NK-92 (cell line): ENCODE data around the gene KAZN.

Experiments
- DNase-seq: peaks from one replicate; lab custom pipeline; 2025; ENCODE audit not compliant: unreplicated experiment; lab: John Stamatoyannopoulos, UW

KAZN gene

DNA sequence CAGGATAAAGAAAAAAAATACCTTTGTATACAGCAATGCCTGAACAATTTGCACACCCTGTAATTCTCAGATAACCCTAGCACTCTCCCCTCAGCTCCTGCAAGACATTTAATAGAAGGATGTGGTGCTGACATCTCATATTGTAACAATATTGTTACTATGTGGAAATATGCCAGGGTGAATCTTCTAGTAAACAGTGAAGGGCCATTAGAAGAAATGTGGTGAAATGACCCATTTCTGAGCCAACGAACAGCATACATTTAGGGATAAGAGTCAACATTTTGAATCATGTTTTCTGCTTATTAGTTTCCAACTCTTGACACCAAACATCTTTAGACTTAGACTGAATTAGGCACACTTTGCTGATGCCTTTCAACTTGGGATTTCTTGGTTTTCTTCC, 188.2 kb downstream of the KAZN start:
- DNase-seq: no peak

DNA sequence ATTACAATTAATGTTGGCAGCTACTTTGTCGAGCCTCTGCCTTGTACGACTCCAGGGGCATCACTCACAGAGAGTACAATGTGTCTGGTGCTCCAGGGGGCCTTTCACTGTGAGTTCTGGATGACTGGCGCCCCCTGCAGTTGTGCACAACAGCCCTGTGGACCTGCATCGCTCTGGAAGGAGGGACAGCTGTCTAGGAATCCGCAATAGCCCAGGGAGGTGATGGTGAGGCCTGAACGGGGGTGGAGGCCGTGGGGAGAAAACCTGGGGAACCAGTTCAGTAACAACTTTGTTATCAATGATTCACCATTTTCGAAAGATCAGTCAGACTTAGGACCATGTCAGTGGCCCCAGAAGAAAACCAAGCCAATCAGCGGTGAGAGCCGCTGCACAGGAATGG, 189.1 kb downstream of the KAZN start:
- no peak for DNase-seq

GRCh38 chr1:14788080-14788479, 189.6 kb downstream of the KAZN start:
- no peak for DNase-seq

- no peak for DNase-seq
Measured at GRCh38 chr1:14790982-14791381, 192.5 kb downstream of the KAZN start.

DNA sequence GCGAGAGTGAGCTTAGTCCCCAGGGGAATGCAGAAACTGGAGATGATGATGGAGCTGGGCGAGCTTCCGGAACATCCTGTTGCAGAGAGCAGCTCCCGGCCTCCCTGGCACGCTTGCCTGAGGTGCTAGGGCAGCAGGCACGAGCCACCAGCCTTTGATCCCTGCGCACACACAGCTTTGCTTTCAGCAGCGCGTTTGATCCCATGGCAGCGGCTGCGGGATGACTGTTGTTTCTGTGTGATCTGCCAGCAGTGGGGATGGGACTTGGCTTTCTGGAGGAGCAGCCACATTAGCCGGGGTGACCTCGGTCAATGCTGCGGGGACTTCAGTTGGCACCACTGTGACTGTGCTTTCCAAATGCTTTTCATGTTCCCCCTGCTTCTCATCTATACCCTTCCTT, 193.2 kb downstream of the KAZN start:
- DNase-seq: no peak

DNA sequence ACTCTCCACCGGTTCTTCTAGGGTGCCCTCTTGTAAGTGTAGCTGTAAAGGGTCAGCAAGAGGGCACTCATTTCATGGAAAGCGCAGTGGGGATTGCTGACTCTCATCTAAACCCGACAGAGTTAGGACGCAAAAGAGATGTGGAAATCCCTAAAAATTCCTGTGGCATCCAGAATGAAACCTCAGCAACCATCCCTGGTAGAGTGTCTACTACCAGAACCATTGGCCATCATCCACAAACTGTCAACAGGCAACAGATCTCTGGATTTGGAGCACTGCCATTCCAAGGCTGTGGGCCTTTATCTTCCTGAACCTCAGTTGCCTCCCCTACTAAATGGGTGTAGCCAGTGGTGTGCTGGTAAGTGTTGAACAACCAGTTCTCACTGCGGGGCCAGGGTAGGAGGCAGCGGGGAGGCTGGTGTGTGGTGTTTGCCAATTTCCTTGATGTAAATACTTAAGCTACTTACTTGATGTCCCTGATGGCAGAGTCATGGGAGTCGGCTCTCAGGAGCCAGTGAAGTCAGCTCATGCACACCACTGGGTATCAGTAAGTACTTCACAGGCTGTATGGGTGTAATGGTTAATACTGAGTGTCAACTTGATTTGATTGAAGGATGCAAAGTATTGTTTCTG, 195.8 kb downstream of the KAZN start:
- DNase-seq: no peak

DNA sequence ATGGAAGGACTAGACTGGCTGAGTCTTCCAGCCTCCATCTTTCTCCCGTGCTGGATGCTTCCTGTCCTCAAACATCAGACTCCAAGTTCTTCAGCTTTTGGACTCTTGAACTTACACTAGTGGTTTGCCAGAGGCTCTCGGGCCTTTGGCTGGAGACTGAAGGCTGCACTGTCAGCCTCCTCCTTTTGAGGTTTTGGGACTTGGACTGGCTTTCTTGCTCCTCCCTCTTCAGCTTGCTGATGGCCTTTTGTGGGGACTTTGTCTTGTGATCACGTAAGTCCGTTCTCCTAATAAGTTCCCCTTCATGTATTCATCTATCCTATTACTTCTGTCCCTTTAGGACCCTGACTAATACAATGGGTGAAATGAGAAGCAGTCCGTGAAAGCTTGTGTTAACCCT, 196.4 kb downstream of the KAZN start:
- DNase-seq: no peak

DNA sequence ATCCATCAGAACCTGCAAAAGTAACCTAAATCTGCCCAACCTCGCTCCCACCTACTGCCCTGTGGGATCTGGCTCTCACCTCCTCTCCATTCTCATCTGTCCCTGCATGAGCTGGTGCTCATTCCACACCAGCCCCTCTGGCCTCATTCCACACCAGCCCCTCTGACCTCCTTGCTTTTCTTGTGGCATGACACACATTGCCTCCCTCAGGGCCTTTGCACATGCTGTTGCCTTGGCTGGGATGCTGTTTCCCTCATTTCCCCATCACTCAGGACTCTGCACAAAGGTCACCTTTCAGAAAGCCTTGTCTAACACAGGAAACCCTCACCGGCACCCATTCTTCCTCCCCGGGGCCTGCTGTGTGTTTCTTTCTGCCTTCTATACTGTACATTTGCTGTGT, 197.1 kb downstream of the KAZN start:
- no peak for DNase-seq

DNA sequence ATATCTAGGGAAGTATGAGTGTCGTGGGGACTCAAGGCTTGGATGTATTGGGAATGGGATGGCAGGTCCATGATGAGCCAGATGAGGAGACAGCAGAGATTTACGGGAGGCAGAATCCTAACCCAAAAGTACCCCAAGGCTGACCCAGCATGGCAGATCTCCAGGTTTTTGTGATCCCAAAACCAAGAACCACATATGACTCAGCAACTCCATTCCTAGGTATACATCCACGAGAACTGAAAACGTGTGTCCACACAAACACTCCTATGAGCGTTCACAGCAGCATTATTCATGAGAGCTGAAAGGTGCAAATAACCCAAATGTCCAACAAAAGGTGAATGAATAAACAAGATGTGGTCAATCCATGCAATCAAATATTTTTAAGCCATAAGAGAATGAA, 201.5 kb downstream of the KAZN start:
- no peak for DNase-seq

DNA sequence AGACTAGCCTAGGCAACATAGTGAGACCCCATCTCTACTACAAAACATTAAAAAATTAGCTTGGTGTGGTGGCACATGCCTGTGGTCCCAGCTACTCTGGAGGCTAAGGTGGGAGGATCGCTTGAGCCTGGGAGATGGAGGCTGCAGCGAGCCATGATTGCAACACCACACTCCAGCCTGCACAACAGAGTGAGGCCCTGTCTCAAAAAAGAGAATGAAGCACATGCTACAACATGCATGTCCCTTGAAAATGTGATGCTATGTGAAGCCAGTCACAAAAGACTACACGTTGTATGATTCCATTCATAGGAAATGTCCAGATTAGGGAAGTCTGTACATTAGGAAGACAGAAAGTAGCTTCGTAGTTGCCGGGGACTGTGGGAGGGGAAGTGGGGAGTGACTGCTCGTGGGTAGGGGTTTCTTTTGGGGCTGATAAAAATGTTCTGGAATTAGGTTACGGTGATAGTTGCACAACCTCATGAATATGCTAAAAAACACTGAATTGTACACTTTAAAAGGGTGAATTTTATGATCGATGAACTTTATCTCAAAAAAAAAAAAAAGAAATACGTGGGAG, 202.1 kb downstream of the KAZN start:
- DNase-seq: no peak

DNA sequence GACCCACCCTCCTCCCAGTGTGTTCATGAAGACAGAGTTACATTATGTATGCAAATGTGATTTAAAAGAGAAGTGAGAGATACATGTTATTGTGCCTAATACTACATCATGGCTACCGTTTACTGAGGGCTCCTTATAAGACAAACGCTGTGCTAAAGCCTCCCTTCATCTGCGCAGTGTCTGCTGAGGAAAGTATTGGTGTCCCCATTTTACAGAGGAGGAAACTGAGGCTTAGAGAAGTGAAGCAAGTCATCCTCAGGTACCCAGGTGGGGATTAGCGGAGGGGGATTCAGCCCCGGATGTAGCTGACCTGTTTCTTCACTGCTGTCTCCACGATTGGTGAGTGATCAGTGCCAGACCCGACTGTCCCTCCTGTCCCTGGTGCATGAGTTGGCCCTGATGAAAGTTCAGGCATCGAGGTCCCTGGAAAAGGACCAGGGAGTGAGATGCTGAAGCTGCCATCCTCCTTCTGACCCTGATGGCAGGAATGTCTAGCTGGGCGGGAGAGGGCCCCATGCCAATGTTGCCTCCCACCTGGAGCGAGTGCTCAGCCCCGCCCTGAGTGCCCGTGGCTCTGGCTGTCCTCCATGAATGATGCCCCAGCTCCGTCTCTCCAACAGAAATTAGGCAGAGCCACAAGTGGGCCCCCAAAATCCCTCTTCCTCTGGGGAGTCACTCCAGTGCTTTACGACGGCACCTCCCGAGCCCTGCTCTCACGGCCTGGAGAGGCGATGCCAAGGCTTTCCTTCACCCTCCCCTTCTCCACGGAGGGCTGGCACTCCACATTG, 204.7 kb downstream of the KAZN start:
- no peak for DNase-seq

- no peak for DNase-seq
Measured at GRCh38 chr1:14804626-14805025, 206.1 kb downstream of the KAZN start.

DNA sequence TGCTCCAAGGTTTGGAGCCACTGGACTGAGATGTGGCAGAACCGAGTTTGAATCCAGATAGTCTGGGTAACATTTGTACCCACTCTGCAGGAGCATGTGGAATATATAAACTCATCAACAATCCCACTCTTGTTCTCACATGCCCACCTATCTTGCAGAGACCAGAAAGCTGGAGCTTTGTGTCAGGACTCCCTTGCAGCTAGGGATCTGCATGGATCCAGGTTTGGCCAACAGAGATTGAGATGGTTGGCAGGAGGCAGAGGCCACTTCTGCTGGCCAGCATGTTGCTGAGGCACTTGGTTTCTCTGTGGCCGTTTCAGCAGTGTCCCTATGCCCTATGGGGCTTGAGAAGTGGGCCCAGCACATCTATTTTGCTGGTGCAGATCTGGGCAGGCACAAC, 208.3 kb downstream of the KAZN start:
- no peak for DNase-seq

- no peak for DNase-seq
Measured at GRCh38 chr1:14808768-14809167, 210.3 kb downstream of the KAZN start.

GRCh38 chr1:14809191-14809981, 210.9 kb downstream of the KAZN start:
- no peak for DNase-seq

- no peak for DNase-seq
Measured at GRCh38 chr1:14810595-14811361, 212.3 kb downstream of the KAZN start.

DNA sequence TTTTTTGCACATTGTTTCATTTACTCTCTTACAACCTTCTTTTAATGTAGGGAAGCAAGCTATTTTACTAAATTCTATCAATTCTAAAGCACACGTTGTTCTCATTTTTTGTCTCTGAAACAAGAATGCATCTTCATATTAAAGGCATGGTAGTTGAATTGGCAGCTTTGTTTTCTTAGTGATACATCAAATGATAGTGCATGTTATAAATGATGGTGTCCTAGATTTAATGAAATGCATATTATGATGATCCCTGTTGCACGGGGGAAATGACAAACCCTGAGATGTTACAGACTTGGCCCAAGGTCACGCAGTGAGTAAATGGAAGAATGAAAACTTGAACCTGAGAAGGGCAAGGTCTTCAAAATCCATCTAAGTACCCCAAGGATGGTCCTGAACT, 213.1 kb downstream of the KAZN start:
- DNase-seq: no peak

- no peak for DNase-seq
Measured at GRCh38 chr1:14812189-14812588, 213.7 kb downstream of the KAZN start.

DNA sequence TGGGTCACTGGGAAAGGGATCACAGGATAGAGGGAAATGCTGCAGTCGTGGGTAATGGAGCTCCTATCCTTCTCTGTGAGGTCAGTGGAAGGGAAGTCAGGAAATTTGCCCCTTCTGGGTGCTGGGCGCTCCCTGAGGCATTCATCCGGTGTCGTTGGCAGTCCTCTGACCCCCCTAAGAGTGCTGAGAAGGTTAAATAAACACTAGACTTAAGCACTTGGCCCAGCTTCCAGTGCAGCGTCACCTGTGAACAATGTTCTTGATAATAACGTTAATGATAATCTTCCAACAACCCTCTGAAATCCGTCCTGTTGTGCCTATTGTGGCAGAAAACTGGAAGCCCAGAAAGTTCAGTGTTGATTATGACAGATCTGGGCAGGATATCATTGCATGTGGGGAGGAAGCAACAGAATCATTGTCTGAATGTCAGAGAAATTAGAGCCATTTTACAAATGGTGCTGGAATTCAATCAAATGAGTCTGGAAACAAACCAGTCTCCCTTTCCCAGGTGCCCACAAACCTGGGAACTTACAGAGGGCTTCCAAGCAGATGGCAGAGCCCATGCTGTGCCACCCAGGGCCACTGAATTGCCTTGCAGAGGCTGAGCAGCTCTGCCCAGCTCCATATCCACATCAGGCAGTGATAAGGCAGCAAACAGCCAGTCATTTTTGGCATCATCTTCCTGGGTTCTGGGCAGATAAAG, 216.8 kb downstream of the KAZN start:
- no peak for DNase-seq
